HL-60 (cell line): ENCODE data around the gene ACOX2.
A peak's percentile ranks its signal among the peaks of the same experiment; 100 is the strongest.

ENCODE experiments used
- CTCF ChIP-seq: IDR thresholded peaks from one replicate; pipeline ENCODE4 v1.5.1; 2011; ENCODE audit warnings: low read length, control low read depth, inconsistent platforms; ENCODE audit not compliant: insufficient read depth
- GABPA ChIP-seq: IDR thresholded peaks from 2 replicates; pipeline ENCODE4 v1.6.1; 2012; ENCODE audit warnings: low read depth
- POLR2AphosphoS5 ChIP-seq: IDR thresholded peaks from 2 replicates; pipeline ENCODE4 v1.6.1; 2012; ENCODE audit warnings: low read depth
- REST ChIP-seq: IDR thresholded peaks from 2 replicates; pipeline ENCODE4 v1.6.1; 2012; ENCODE audit warnings: low read depth; ENCODE audit not compliant: insufficient replicate concordance

GRCh38 chr3:58568572-58569286, 31.7 kb upstream of the ACOX2 start:
- TF ChIP-seq CTCF, result peak; percentile 86
- no peak for TF ChIP-seq REST
- TF ChIP-seq GABPA, result no peak
- no peak for TF ChIP-seq POLR2AphosphoS5
